GM19438 (cell line): ENCODE data around the gene NTRK1.

Source experiments
- ATAC-seq: cut with Tn5 transposase; IDR thresholded peaks from one replicate; pipeline ENCODE4 v1.9.1; 2021; ENCODE audit warnings: low read depth; ENCODE audit not compliant: unreplicated experiment

NTRK1 gene

GRCh38 chr1:156877433-156878170, 16.9 kb downstream of the NTRK1 start:
- ATAC-seq, result no peak

DNA sequence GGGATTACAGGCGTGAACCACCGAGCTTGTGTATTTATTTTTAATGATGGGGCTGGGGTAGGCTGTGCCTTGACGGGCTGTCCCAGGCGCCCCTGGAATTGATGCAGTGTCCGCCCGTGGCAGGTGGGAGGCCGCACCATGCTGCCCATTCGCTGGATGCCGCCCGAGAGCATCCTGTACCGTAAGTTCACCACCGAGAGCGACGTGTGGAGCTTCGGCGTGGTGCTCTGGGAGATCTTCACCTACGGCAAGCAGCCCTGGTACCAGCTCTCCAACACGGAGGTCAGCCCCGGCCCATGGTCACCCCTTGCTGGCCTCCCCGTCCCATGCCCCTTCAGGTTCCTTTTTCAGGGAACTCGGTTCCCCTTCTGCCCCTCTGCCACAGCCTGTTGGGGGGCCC, 19.2 kb downstream of the NTRK1 start:
- ATAC-seq, result no peak

DNA sequence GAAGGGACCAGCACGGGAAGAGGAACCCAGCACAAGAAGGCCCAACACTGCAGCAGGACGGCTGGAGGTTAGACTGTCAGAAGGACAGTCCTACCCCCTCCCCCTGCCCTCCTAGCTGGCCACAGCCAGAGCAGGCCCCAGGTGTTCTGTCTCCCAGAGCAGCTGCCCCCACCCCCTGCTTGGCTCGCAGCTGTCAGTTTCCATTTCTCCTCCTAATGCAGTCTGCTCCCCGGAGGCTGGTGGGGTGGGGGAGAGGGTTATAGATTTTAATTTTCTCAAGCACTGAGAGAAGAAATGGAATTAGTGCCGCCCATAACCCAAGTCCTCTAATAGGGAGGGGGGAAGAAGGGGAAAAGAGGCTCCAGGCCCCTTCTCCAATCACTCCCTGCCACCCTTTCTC, 19.8 kb downstream of the NTRK1 start:
- no peak for ATAC-seq

- no peak for ATAC-seq
Measured at GRCh38 chr1:156881101-156881500, 20.4 kb downstream of the NTRK1 start.

- ATAC-seq, result no peak
Measured at GRCh38 chr1:156881663-156882062, 21.0 kb downstream of the NTRK1 start.

DNA sequence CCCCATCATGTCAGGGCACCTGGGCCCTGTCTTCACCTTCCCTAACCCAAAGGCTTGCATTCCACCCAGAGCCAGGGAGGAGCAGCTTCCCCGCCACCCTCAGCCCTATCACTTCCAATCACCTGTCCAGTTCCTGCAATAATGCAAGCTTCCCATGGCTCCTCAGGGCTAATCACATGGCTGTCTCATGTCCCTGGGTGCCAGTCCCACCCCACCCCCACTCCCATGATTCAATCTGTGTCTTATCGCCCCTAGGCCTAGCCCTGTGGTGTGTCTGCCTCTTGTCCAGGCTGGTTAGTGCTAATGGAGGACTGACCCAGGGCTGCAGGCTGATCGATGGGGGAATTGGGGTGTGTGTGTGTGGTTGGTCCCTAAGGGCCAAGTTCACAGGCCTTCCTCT, 21.9 kb downstream of the NTRK1 start:
- ATAC-seq, result no peak

DNA sequence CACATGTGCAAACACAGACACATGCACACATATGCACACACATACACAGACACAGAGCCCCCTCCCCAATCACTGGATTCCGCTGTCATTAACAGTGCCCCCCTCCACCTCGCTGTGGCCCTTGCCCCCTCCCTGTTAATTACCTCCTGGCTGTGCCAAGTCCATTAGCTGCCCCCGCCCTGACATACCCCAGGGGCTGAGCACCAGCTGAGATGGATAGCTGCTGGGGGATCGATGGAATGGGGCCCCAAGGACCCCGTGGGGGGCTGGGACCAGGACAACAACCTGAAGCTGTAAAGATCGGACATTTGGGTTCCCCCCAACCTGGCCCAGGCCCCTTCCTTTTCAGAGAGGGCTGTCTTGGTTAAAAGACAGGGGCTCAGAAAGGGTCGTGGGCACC, 23.3 kb downstream of the NTRK1 start:
- no peak for ATAC-seq

DNA sequence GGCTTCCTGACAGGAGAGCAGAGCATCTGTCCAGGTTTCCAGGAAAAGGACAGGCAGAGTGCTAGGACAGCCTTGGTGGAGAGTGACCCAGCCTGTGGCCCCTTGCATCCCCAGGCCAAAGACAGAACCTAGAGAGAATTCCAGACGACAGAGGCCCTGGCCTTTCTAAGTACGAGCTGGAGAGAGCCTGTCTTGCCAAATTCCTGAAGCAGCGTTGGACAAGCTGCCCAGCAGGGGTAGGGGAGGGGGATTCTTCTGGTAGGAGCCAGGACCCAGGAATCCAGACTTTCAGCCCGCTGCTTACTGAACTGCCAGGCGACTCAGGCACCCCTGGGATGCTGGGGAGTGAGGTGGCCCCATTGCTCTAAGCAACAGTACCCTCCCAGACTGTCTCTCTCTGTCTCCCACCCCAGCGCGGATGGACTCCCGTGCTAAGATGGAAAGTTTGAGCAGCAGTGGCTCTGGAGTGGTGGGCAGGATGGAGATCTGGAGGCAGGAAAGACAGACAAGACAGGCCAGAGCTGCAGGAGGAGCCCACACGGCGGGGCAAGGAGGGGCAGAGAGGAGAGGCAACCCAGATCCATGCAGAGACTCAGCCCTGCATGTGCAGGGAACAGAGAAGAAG, 24.0 kb downstream of the NTRK1 start:
- ATAC-seq, result no peak

DNA sequence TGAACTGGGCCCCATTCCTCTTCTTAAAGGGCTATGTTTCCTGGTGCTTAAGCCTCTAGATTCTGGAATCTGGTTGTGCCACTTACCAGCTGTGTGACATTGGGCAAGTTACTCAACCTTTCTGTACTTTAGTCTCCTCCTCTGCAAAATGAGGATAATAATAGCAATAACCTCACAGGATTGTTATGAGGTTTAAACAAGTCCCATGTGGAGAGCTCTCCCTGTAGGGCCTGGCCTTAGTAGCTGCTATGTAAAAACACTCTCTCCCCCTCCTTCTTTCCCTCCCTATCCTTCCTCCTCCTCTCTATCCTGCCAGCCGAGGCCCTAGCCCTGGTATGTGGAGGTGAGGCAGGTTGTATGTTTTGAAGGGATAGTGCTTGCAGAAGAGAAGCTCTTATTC, 24.6 kb downstream of the NTRK1 start:
- ATAC-seq, result no peak

DNA sequence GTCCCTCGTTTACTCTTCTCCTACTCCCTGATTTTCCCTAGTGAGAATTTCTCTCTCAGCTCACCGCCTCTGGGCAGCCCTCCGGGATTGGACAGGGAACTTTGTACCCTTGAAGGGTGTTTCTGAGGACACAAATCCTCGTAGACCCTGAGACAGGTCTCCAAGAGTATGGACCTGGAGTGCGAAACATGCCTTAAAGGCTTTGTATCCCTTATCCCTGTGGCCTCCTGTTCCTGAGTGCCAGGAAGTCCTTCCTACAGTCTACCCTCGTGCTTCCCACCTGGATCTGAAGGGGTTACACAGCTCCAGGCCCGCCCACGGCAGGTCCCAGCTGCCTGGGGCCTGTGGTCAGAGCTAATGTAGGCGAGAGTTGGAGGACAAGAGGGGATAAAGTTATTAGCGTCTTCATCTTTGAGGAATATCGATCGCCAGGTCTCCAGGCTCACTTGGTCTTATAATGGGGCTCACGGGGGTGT, 25.3 kb downstream of the NTRK1 start:
- no peak for ATAC-seq

DNA sequence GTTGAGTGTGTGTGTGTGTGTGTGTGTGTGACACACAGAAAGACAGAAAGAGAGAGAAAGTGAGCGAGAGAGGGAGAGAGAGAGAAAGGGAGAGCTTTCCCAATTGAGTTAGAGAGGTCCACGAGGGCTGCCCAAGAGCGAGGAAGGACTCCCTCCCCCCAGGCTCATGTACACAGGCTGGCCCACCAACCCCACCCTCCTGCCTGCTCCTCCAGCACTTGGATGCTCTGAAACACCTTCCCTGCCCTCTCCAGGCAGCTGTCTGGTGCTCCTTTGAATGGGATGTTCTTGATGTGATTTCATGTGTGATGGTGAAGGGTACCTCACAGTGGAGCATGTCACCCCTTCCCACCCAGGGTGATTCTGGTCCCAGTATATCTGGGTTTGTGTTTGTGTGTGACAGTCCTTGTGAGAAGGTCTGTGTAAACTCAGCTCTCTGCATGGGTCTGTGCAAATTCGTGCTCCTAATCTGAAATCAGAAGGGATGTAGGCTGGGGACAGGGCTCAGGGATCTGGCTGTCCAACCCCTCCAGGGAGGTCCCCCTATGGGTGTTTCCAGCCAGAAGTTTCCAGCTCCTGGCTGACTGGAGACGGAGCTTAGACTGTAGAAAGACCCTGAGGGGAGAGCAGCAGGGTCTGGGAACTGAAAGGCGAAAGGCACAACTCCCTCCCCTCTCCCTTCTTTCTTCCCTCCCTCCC, 26.1 kb downstream of the NTRK1 start:
- no peak for ATAC-seq

- ATAC-seq, result no peak
Measured at GRCh38 chr1:156887317-156887716, 26.7 kb downstream of the NTRK1 start.

DNA sequence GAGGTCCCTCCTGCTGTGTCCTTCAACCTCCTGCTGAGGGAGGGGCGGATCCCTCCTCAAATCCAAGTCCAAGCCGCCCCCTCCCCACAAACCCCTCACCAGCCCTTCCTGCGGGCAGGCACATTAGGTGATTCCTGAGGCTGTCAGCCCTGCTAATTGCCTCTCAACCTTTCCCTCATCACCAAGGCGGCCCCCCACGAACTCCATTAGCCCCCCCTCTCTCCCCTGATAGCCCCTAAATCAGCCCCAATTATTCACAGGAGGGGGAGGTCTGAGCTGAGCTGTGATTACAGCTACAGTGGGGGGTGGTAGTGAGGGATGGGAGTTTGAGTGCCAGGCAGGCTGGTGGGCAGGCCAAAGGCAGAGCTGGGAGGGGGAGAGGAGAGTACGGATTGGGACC, 27.1 kb downstream of the NTRK1 start:
- no peak for ATAC-seq

DNA sequence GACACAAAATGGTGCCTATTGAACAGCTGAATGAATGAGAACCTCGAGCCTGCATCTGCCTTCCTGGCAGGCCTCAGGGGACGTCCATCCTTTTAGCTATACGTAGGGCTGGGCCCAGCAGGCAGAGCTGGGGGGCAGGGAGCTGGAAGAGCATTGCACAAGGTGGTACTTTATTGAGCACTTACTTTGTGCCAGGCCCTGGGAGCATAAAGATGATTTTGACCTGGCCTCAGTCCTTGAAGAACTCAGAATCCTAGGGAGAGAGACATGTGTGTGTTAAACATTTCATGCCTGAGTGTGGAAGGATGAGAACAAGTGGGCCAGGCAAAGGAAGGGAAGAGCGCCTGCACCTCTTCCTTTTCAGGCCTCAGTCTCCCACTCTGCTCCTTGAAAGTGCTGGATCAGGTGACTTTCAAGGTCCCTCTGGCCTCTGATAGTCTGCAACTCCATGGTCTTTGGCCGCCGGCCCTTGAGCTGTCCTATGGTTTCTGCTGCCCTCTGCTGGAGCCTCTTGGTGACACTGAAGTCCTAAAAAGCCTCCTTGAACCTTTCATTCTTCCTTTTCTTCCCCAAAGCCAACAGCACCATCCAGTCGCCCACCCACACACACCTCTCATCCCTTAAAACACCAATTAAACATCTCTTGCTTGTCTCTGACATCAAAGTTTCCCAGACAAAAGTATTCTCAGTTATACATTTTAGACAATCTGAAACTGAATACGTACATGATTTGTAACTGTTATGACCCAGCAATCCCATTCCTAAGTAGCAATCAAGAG, 29.3 kb downstream of the NTRK1 start:
- ATAC-seq, result no peak

DNA sequence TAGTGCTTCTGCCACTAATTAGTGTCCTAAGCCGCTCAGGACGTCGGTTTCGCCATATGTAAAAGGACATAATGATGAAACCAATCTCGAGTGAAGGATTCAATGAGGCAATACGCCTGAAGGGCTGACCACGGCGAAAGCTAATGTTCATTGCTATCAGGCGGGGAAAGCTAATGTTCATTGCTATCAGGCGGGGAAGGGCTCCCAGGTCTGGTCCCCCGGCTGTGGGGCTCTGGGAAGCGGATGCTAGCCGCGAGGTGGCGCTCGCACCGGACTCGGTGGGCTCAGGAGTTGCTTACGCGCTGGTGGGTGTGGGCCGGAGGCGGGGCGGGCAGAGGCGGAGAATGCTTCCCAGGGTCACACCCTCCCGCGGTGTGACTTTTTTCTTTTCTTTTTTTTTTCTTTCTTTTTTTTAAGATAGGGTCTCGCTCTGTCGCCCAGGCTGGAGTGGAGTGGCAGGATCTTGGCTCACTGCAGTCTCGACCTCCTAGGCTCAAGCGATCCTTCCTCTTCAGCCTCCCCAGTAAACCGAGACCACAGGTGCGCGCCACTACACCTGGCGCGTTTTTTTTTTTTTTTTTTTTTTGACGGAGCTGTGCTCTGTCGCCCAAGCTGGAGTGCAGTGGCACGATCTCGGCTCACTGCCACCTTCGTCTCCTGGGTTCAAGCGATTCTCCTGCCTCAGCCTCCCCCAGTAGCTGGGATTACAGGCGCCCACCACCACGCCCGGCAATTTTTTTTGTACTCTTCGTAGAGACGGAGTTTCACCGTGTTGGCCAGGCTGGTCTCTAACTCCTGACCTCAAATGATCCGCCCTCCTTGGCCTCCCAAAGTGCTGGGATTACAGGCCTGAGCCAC, 31.8 kb downstream of the NTRK1 start:
- peak; percentile 72 for ATAC-seq

- ATAC-seq, result no peak
Measured at GRCh38 chr1:156893048-156893953, 32.6 kb downstream of the NTRK1 start, which contains the start of gene PEAR1. Gene PEAR1, plus strand, starts transcription at chr1:156893718. Its CDS starts 10,209 bp downstream, at chr1:156903927.

DNA sequence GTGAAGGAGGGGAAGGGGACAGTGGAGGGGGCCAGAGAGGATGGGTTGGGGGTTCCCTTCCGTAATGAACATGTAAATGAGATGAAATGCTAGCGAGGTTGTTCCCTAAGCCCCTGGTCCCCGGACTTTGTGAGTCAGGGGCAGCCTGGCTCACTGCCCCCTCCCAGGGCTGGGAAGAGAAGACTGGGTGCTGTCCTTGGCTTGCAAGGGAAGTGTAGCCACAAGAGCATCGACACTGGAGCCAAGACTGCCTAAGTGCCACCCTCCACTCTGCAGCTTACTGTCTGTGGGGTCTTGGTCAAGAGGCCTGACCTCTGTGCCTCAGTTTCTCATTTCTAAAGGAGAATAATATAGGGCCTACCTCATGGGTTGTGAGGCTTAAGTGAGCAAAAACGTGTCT, 33.3 kb downstream of the NTRK1 start:
- ATAC-seq, result no peak

DNA sequence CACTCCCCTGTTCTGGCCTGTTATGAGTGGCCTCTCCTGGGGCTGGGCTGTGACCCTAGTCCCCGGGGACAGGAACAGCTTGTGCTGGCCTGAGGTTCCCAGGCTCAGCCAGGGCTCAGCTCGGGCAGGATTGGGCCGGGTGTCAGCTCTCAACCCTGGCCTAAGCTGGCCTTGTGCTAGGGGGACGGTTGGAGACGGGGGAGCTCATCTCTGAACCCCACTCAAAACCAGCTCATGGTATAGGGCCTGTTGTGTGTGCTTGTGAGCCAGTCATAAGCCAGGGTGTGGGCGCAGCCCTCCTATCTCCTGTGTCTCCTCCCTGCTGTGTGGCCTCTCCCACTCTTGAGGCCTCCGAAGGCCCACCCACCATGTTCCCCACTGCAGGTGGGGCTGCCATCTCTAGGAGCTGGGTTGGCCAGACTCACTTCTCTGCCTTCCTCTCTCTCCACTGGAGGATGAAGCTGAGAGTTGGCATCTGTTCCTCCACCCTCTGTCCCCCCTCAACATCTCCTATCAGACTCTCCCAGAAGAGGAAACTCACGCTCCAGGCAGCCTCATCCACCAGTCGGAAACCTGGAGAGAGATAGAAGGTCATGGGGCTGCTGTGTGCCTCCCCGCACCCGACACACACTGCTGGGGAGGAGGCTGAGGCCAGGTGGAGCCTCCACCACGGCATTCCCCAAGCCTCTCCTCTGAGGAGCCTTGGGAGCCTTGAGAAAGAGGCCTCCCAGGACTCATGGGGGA, 34.2 kb downstream of the NTRK1 start:
- ATAC-seq, result no peak
